NT2/D1 (cell line): ENCODE results near the gene FER.

Experiments
- SUZ12 ChIP-seq: IDR thresholded peaks from 2 replicates; pipeline ENCODE4 v1.6.1; 2011; ENCODE audit not compliant: insufficient read length, insufficient read depth; ENCODE audit errors: extremely low read depth
- YY1 ChIP-seq: IDR thresholded peaks from 2 replicates; pipeline ENCODE4 v1.6.1; 2011; ENCODE audit not compliant: insufficient read length, insufficient read depth
- ZNF274 ChIP-seq: IDR thresholded peaks from 2 replicates; pipeline ENCODE4 v1.6.1; 2011; ENCODE audit warnings: mild to moderate bottlenecking, low read depth, low read length

DNA sequence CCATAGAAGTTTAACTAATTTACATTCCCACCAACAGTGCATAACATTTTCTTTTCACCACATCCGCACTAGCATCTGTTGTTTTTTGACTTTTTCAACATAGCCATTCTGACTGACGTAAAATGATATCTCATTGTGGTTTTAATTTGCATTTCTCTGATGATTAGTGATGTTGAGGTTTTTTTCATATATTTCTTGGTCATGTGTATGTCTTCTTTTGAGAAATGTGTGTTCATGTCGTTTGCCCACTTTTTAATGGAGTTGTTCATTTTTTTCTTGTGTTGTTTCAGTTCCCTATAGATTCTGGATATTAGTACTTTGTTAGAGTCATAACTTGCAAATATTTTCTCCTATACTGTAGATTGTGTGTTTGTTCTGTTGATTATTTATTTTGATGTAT, 163.4 kb downstream of the FER start:
- TF ChIP-seq YY1: no peak
- TF ChIP-seq ZNF274: no peak
- no peak for TF ChIP-seq SUZ12
